ENCODE results near the gene USP7.

USP7 gene

DNA sequence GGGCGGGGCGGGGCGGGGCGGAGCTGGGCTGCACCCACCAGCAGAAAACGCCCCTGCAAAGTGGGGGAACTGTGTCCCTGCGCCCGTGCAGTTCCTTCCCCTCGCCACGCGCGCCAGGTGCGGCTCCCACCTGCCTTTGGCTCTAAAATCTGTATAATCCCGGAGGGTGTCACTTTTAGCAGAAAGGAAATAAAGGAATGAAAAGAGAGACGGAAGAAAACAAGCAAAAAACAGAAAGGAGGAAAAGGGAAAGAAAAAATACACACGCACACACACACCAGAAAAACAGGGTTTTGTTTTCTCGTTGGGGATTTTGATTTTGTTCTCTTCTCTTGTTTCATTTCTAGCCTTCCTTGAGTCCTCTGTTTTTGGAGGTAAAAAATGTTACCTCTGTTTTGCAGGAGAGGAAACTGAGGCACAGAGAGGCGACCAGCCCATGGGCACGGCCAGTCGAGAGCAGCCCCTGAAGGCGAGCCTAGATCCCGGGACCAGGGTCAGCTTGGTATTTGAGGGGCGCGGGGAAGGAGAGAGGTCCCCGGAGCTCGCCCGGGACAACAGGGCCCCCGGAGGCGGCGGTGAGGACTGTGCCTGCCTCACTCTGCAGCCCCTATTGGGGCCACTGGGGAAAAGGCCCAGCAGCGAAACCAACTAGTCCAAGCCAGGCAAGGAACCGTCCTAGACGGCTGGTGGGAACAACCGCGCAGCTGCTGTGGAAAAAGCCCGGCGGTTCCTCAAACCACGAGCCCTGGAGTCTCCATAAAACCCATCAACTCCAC lies 94.3 kb downstream of the USP7 start:
- H3K4me3 ChIP-seq (ENCODE audit: low read depth, low read length): peak overlapping the region; percentile 62
- DNase-seq (ENCODE audit: low read depth): no peak
- TF ChIP-seq, protein P1, sequence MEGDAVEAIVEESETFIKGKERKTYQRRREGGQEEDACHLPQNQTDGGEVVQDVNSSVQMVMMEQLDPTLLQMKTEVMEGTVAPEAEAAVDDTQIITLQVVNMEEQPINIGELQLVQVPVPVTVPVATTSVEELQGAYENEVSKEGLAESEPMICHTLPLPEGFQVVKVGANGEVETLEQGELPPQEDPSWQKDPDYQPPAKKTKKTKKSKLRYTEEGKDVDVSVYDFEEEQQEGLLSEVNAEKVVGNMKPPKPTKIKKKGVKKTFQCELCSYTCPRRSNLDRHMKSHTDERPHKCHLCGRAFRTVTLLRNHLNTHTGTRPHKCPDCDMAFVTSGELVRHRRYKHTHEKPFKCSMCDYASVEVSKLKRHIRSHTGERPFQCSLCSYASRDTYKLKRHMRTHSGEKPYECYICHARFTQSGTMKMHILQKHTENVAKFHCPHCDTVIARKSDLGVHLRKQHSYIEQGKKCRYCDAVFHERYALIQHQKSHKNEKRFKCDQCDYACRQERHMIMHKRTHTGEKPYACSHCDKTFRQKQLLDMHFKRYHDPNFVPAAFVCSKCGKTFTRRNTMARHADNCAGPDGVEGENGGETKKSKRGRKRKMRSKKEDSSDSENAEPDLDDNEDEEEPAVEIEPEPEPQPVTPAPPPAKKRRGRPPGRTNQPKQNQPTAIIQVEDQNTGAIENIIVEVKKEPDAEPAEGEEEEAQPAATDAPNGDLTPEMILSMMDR (IDR thresholded peaks at IDR 0.05; ENCODE audit: insufficient read depth, low read depth, low read length, missing control alignments): no peak

- TF ChIP-seq, protein P1 (IDR thresholded peaks at IDR 0.05; ENCODE audit: insufficient read depth, low read depth, low read length, missing control alignments): no peak
- peak within 1 kb of the TSS; percentile 77 for H3K4me3 ChIP-seq (ENCODE audit: low read depth, low read length)
- peak; percentile 97 for DNase-seq (ENCODE audit: low read depth)
Observed at GRCh38 chr16:8868416-8869211, 95.1 kb downstream of the USP7 start, which contains the start of gene CARHSP1. Gene CARHSP1 (minus strand): TSS chr16:8869006. CDS start chr16:8859328, 9,678 bp downstream.

DNA sequence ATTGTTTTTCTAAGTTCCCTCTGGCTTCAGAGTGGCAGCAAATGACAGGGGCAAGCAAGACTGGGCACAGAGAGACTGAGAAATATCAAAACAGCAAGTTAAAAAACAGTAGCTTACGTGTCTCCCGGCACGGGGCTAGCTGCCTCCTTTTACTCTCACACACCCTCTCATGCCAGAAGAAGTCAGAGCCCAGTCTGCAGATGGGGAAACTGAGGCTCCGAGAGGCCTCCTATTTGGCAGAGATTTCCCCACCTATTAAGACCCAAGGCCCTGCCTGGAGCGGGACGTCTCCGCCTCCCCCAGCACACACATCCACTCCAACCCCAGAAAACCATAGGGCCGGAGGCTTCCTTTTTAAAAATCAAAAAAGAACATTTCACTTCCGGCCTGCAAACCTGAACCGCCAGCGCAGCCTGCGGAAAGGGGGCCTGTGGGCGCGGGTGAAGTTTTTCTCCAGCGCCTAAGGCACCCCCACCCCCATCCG lies 95.7 kb downstream of the USP7 start:
- peak overlapping the region; percentile 77 for H3K4me3 ChIP-seq (ENCODE audit: low read depth, low read length)
- no peak for DNase-seq (ENCODE audit: low read depth)
- TF ChIP-seq, protein P1 (IDR thresholded peaks at IDR 0.05; ENCODE audit: insufficient read depth, low read depth, low read length, missing control alignments): no peak

DNA sequence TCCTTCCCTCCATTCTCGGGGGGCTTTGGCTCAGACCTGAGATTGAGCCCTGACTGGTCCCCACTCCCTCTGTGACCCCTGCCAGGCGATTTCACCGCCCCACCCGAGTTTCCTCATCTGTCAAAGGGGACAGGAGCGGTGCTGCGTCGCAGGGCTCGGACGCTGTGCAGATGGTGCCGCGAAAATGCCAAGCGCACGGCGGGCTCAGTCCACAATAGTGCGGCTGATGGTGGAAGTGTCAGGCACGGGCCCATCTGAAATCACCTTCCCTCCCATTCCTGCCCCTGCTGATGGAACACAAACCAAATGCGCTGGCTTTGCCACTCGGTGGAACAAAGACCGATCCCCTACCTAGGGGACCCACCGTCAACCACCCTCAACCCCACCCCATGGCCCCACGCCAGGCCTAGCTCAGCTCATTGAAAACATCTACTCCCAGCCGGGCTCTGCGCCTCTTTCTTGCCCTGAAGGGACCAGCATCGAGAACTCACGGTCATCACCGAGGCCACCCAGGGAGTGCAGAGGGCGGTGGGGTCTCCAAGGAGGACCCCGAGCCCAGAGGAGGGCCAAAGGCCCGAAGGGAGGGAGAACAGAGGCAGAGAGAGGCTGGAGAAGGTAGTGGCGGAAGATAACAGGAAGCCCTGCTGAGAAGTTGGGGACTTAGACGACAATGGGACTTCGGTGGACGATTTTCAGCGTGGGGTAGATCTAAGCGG lies 96.3 kb downstream of the USP7 start:
- no peak for DNase-seq (ENCODE audit: low read depth)
- TF ChIP-seq, protein P1 (IDR thresholded peaks at IDR 0.05; ENCODE audit: insufficient read depth, low read depth, low read length, missing control alignments): no peak
- H3K4me3 ChIP-seq (ENCODE audit: low read depth, low read length): peak overlapping the region; percentile 77

DNA sequence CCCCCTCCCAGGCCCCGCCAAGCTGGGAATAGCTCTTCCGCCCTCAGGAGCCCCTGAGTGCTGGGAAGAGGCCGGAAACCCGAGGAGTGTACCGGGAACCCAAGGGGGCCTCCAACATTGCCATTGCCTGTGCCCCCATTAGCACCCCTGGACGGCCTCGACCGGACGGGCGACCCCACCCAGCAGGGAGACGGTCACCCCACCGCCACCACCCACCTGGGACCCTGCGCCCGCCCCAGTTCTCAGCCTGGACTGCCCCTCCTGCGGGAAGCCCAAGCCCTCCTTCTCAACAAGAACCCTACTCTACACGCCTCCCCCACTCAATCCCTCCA lies 96.9 kb downstream of the USP7 start:
- DNase-seq (ENCODE audit: low read depth): no peak
- TF ChIP-seq, protein P1 (IDR thresholded peaks at IDR 0.05; ENCODE audit: insufficient read depth, low read depth, low read length, missing control alignments): no peak
- peak overlapping the region; percentile 77 for H3K4me3 ChIP-seq (ENCODE audit: low read depth, low read length)

DNA sequence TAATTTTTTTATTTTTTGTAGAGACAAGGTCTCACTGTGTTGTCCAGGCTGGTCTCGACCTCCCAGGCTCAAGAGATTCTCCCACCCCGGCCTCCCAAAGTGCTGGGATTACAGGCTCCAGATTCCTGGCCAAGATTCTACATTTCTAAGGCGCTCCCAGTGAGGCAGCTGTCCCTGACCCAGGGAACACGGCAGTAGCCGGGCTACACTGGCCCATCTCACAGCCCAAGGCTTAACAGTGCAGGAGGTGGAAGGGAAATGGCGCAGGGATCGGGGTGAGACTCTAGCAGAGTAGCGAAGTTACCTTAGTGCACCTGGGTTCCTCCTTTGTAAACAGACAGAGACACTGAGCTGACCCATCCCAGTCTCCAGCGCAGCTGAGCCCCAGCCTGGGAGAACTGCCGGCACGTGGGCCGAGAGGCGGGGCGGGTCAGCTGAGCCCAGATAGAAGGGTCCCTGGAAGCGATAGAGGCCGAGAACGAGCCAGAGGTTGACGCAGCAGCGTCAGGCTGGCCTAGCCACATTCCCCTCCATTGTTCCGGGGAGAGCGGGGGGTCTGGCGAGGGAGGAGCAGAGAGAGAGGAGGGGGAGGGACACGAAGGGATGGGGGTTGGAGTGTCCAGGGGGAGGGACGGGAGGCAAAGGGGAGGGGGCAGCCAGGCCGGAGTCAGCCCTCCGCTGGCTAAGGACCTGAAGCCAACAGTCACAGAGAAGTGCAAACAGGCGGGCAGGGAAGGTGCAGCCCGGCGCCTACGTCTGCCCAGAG lies 97.4 kb downstream of the USP7 start:
- TF ChIP-seq, protein P1 (IDR thresholded peaks at IDR 0.05; ENCODE audit: insufficient read depth, low read depth, low read length, missing control alignments): no peak
- peak overlapping the region; percentile 77; the same call in 1 of the 2 replicates for H3K4me3 ChIP-seq (ENCODE audit: low read depth, low read length)
- no peak for DNase-seq (ENCODE audit: low read depth)
